Mammary epithelial cell (primary cell): ENCODE measurements around the gene ERI3.

Experiments used
- EZH2 ChIP-seq: IDR thresholded peaks from 2 replicates; pipeline ENCODE4 v1.6.1; 2012; ENCODE audit warnings: low read length, inconsistent platforms, borderline replicate concordance
- TF ChIP-seq, protein P1 (sequence below), 2 donors: IDR thresholded peaks in 1 of 2; conservative IDR thresholded peaks in 1 of 2; 2 replicates each; pipeline ENCODE4 v1.5.1; 2011 to 2012; ENCODE audit warnings: inconsistent platforms in 2 of 2, low read length in 2 of 2, mild to moderate bottlenecking in 2 of 2, control low read depth in 1 of 2, low read depth in 1 of 2; ENCODE audit not compliant: insufficient read depth in 1 of 2; ENCODE audit errors: extremely low read depth in 1 of 2

DNA sequence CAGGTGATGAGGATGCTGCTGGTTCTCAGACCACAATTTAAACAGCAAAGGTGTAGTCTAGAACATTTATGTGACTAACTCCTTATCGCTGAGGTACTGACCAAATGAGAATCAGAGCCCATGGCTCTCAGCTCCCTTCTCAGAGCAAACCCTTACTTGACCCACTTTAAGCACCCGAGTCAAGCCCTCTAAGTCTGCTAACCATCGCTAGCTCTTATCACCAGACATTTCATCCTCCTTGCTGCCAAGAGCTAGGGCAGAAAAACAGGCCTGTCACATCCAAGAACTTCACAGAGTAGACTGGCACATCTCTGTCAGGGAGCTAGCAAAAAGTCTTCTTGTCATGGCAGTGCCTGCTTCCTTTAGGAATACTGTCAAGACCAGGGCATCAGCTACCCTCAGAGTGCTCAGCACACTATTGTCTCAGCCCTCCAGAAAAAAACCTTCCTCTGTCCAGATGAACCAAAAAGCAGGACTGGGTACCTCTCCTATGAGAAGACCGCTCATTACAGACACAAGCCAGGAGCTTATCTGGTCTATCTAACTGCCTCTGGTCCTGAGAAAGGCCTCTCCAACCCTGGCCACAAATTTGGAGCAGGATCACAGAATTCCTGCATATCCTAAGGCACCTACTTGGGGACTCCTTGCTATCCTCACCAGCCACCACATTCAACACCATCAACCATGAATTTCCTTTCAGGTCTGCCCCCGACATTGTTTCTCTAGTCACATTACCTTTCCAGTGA lies 26.2 kb downstream of the ERI3 start:
- TF ChIP-seq EZH2: no peak
- TF ChIP-seq, protein P1, sequence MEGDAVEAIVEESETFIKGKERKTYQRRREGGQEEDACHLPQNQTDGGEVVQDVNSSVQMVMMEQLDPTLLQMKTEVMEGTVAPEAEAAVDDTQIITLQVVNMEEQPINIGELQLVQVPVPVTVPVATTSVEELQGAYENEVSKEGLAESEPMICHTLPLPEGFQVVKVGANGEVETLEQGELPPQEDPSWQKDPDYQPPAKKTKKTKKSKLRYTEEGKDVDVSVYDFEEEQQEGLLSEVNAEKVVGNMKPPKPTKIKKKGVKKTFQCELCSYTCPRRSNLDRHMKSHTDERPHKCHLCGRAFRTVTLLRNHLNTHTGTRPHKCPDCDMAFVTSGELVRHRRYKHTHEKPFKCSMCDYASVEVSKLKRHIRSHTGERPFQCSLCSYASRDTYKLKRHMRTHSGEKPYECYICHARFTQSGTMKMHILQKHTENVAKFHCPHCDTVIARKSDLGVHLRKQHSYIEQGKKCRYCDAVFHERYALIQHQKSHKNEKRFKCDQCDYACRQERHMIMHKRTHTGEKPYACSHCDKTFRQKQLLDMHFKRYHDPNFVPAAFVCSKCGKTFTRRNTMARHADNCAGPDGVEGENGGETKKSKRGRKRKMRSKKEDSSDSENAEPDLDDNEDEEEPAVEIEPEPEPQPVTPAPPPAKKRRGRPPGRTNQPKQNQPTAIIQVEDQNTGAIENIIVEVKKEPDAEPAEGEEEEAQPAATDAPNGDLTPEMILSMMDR (conservative IDR thresholded peaks at IDR 0.05 in 1 of 2, IDR thresholded peaks at IDR 0.05 in 1 of 2; ENCODE audit: extremely low read depth in 1 of 2, insufficient read depth in 1 of 2, low read depth in 1 of 2, low read length in 2 of 2): no peak
